ENCODE results near the gene JHY. TPM values are rescaled to one million over a fixed set of nuclear protein-coding genes. Genes with fewer than 3 reads are reported as not detected.

JHY gene
- 10 to 100 TPM in 1 of 5 donors, 1 to 10 TPM in 2, under 1 TPM in 1, not detected in 1; 0.45 to 13.4 (median 2.2) TPM for total RNA-seq
- polyA plus RNA-seq: 1 to 10 TPM in 2 of 3 donors, under 1 TPM in 1; 0.73 to 1.8 (median 1.4) TPM
- long read RNA-seq, donor 1, partial matches to known transcripts: 0 of 1 reads
- long read RNA-seq, donor 1, other reads (novel, unspliced or antisense): 0 of 1 reads
- long read RNA-seq, donor 2, partial matches to known transcripts: 869 of 898 reads
- long read RNA-seq, donor 2, other reads (novel, unspliced or antisense): 28 of 898 reads
- long read RNA-seq, donor 3: 0 reads
- long read RNA-seq, donor 4: 0 reads
- long read RNA-seq, donor 5, partial matches to known transcripts: 0 of 1 reads
- long read RNA-seq, donor 5, other reads (novel, unspliced or antisense): 0 of 1 reads
- long read RNA-seq, donor 6: 0 reads
- long read RNA-seq, donor 7: 0 reads
- long read RNA-seq, donor 8: 0 reads
- long read RNA-seq, donor 9, partial matches to known transcripts: 0 of 1 reads
- long read RNA-seq, donor 9, other reads (novel, unspliced or antisense): 0 of 1 reads
- long read RNA-seq, donor 10: 0 reads

- intact Hi-C loops (cut with DNase I; ENCODE audit: low total_unique reads): no loop called here
- Histone ChIP-seq H3K4me1 (peaks cover 5 to 20% (median 9%) of the 10 kb centered on the region in 4 donors), H3K27ac (peak within 1 kb of the TSS; percentile 71 to 86 (median 81)), H3K27me3 (peaks cover 0 to 10% (median 0%) of the 10 kb centered on the region in 3 donors), H3K9me3 (no peaks in the 10 kb centered on the region), H3K36me3 (peaks cover 0 to 8% (median 0%) of the 10 kb centered on the region in 4 donors), H3K4me3 (peak within 1 kb of the TSS; percentile 63 to 69 (median 66))
- WGBS, 5 donors: 20 to 31% (median 25%) methylated on average over 32 to 39 of the region's 39 CpGs
- DNase-seq: peak in 1 of 2 donors; percentile 49
- TF ChIP-seq EP300 (IDR thresholded peaks at IDR 0.05) (no peak), POLR2A (IDR thresholded peaks at IDR 0.05) (no peak), POLR2AphosphoS5 (IDR thresholded peaks at IDR 0.05) (no peak), CTCF (IDR thresholded peaks at IDR 0.05) (no peak)
Observed at GRCh38 chr11:122882189-122882856, at the start of gene JHY. Gene JHY, plus strand, starts transcription at chr11:122882759. Its CDS starts 3,091 bp downstream, at chr11:122885850.

GRCh38 chr11:122833846-122834464, 48.6 kb upstream of the JHY start:
- TF ChIP-seq POLR2AphosphoS5 (IDR thresholded peaks at IDR 0.05): no peak
- TF ChIP-seq EP300 (IDR thresholded peaks at IDR 0.05): no peak
- TF ChIP-seq CTCF (IDR thresholded peaks at IDR 0.05): no peak
- TF ChIP-seq POLR2A (IDR thresholded peaks at IDR 0.05): no peak
- Histone ChIP-seq H3K4me1 (no peaks in the 10 kb centered on the region), H3K27ac (no peak overlapping the region), H3K36me3 (no peaks in the 10 kb centered on the region), H3K9me3 (no peaks in the 10 kb centered on the region), H3K4me3 (no peak overlapping the region), H3K27me3 (no peaks in the 10 kb centered on the region)
- intact Hi-C loops (cut with DNase I; ENCODE audit: low total_unique reads): no loop called here
- 71 to 85% (median 82%) methylated on average over 7 of the region's 7 CpGs for WGBS, 5 donors
- no peak for DNase-seq

GRCh38 chr11:122836916-122837315, 45.6 kb upstream of the JHY start:
- Histone ChIP-seq H3K4me1 (no peaks in the 10 kb centered on the region), H3K4me3 (no peak overlapping the region), H3K27me3 (no peaks in the 10 kb centered on the region), H3K36me3 (no peaks in the 10 kb centered on the region), H3K27ac (no peak overlapping the region), H3K9me3 (no peaks in the 10 kb centered on the region)
- TF ChIP-seq CTCF (IDR thresholded peaks at IDR 0.05): no peak
- no peak for TF ChIP-seq POLR2A (IDR thresholded peaks at IDR 0.05)
- TF ChIP-seq POLR2AphosphoS5 (IDR thresholded peaks at IDR 0.05): no peak
- intact Hi-C loops (cut with DNase I; ENCODE audit: low total_unique reads): no loop called here
- DNase-seq: no peak

Measured in stomach (tissue), 19 donors.